ENCODE measurements around the gene GLRX. TPM values are rescaled to one million over a fixed set of nuclear protein-coding genes. Genes with fewer than 3 reads are reported as not detected.
"Not testable (repeated sequence)": the region's sequence is repeated elsewhere in the genome, so short reads cannot be mapped to it uniquely, and the experiment has no call there.

GLRX gene
- total RNA-seq, 2 donors from 2014 or later: 29.2 to 148 TPM

DNA sequence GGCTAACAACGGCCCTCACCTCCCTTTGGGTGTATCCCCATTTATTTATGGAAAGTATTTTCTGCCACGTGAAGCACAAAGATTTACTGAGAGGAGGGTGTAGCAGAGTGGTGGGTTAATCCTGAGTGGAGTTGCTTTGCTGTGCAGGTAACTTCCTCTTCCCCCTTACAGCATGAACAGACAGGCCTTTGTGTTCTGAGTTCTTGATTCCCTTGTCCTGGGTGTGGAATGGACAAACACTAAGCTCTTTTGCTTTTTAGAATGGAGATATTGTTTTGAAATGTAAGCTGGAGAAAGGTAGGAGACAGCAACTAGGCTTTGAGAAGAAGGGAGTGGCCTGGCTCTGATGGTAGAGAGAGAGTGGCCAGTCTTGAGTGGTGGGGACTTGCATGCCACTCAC is 17.1 kb upstream of the GLRX start:
- Histone ChIP-seq H3K9me3 (no peaks in the 10 kb centered on the region), H3K27me3 (replicated peaks; ENCODE audit: insufficient read depth) (no peaks in the 10 kb centered on the region), H3K27ac (no peak overlapping the region), H3K36me3 (no peaks in the 10 kb centered on the region), H3K4me3 (no peak overlapping the region), H3K4me1 (ENCODE audit: control insufficient read depth in 1 of 2, low read depth in 2 of 2) (peaks cover 17 to 44% of the 10 kb centered on the region in 2 donors)
- DNase-seq (ENCODE audit: low spot score) (no peak), ATAC-seq (ENCODE audit: insufficient number of reproducible peaks, low FRiP score, low read depth) (no peak)
- TF ChIP-seq CTCF (IDR thresholded peaks at IDR 0.05): no peak

- no peaks in the 10 kb centered on the region for H3K9me3 ChIP-seq
- H3K4me3 ChIP-seq: no peak overlapping the region
- no peak for DNase-seq (ENCODE audit: low spot score)
- TF ChIP-seq CTCF (IDR thresholded peaks at IDR 0.05): no peak
- no peaks in the 10 kb centered on the region for H3K36me3 ChIP-seq
- peaks cover 17 to 45% of the 10 kb centered on the region in 2 donors for H3K4me1 ChIP-seq (ENCODE audit: control insufficient read depth in 1 of 2, low read depth in 2 of 2)
- ATAC-seq (ENCODE audit: insufficient number of reproducible peaks, low FRiP score, low read depth): no peak
- H3K27me3 ChIP-seq (replicated peaks; ENCODE audit: insufficient read depth): no peaks in the 10 kb centered on the region
- H3K27ac ChIP-seq: no peak overlapping the region
Measured at GRCh38 chr5:95838556-95838955, 16.0 kb upstream of the GLRX start.

DNA sequence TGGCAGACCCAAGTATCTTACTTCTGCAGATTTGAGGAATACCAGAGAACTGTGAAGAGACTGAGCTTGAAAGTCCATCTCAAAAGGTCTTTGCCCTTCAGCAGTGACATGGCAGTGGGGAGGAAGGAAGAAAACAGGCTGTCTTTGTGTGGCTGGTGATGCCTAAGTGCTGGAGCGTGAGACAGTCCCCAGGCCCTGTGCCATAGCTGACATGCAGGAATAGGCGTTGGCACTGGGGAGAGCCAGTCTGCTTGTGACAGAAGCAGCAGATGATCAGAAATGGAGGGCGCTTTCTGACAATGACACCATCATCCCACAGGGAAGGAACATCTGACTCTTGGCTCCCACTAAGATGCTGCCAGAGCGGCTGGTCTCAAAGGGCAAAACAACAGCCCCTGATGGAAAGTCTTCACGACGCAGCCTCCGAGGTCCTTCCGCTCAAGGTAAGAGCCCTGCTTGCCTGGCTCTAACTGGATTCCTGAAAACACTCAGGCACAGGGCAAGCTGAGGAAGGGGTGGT is 15.5 kb upstream of the GLRX start:
- no peak overlapping the region for H3K27ac ChIP-seq
- H3K27me3 ChIP-seq (replicated peaks; ENCODE audit: insufficient read depth): no peaks in the 10 kb centered on the region
- ATAC-seq (ENCODE audit: insufficient number of reproducible peaks, low FRiP score, low read depth): no peak
- no peak for TF ChIP-seq CTCF (IDR thresholded peaks at IDR 0.05)
- no peaks in the 10 kb centered on the region for H3K36me3 ChIP-seq
- H3K4me1 ChIP-seq (ENCODE audit: control insufficient read depth in 1 of 2, low read depth in 2 of 2): peaks cover 13 to 42% of the 10 kb centered on the region in 2 donors
- no peak for DNase-seq (ENCODE audit: low spot score)
- H3K4me3 ChIP-seq: no peak overlapping the region
- no peaks in the 10 kb centered on the region for H3K9me3 ChIP-seq

DNA sequence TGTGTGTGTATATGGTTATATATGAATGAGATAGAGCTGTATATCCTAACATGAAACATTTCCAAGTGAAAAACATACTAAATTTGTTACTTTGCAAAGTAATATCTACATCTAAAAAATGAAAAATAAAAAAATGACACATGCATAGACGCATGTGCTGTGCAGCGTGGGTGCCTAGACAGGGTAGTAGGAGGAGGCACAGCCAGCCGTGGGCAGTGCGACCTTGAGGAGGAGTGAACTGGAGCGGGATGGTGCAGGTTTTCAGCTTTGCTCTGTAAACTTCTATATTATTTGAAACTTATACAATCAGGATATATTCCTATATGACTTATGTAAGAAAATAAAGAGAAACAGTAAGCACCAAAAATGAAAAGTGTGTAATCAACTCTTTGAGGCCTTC is 15.0 kb upstream of the GLRX start:
- no peaks in the 10 kb centered on the region for H3K27me3 ChIP-seq (replicated peaks; ENCODE audit: insufficient read depth)
- DNase-seq (ENCODE audit: low spot score) (no peak), ATAC-seq (ENCODE audit: insufficient number of reproducible peaks, low FRiP score, low read depth) (no peak)
- no peaks in the 10 kb centered on the region for H3K36me3 ChIP-seq
- no peak overlapping the region for H3K27ac ChIP-seq
- H3K4me1 ChIP-seq (ENCODE audit: control insufficient read depth in 1 of 2, low read depth in 2 of 2): peaks cover 8 to 38% of the 10 kb centered on the region in 2 donors
- no peaks in the 10 kb centered on the region for H3K9me3 ChIP-seq
- TF ChIP-seq CTCF (IDR thresholded peaks at IDR 0.05): no peak
- H3K4me3 ChIP-seq: no peak overlapping the region

GRCh38 chr5:95836971-95837370 is 14.4 kb upstream of the GLRX start:
- H3K9me3 ChIP-seq; ATAC-seq (ENCODE audit: insufficient number of reproducible peaks, low FRiP score, low read depth); H3K4me3 ChIP-seq; H3K36me3 ChIP-seq; H3K27me3 ChIP-seq (replicated peaks; ENCODE audit: insufficient read depth); DNase-seq (ENCODE audit: low spot score): not testable (repeated sequence)
- peak overlapping the region; percentile 59 to 91 for H3K27ac ChIP-seq
- peaks cover 5 to 34% of the 10 kb centered on the region in 2 donors for H3K4me1 ChIP-seq (ENCODE audit: control insufficient read depth in 1 of 2, low read depth in 2 of 2)

DNA sequence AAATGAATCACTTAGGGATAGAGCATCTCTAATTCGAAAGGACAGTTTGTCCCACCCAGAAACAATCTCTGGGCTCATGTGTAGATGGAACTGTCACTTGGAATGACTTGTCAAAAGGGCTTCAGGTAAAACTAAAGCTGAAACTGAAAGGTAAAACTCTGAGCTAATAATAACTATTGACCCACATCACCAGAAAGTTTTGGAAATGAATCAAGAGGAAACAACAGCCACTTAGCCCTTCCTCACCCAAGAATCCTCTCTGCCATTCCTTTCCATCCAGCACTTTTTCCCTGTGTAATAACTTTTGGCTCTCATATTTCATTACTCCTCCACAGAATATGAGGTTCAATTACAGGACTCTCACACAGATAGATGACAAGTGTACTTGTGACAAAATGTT is 14.0 kb upstream of the GLRX start:
- H3K36me3 ChIP-seq: no peaks in the 10 kb centered on the region
- no peak for TF ChIP-seq CTCF (IDR thresholded peaks at IDR 0.05)
- peak overlapping the region; percentile 79 for H3K4me3 ChIP-seq
- no peaks in the 10 kb centered on the region for H3K27me3 ChIP-seq (replicated peaks; ENCODE audit: insufficient read depth)
- H3K4me1 ChIP-seq (ENCODE audit: control insufficient read depth in 1 of 2, low read depth in 2 of 2): peaks cover 5 to 31% of the 10 kb centered on the region in 2 donors
- no peaks in the 10 kb centered on the region for H3K9me3 ChIP-seq
- ATAC-seq (ENCODE audit: insufficient number of reproducible peaks, low FRiP score, low read depth) (no peak), DNase-seq (ENCODE audit: low spot score) (no peak)
- H3K27ac ChIP-seq: peak overlapping the region; percentile 59 to 91

Data from thoracic aorta (tissue), 2 donors.